ENCODE data around the gene CLNK.

DNA sequence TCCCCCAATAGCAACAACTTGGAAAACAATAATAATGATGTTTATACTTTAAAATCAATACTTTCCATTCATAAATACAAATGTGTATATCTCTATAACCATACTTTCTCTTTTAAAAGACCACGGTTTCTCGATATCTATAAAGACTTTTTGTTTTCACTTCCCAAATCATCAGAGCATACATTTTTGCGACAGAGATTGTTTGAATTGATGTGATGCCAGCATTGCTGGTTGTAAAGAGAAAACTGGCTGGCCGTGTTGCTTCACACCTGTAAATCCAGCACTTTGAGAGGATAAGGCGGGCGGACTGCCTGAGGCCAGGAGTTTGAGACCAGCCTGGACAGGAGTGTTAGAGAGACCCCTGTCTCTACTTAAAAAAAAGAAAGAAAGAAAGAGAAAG lies 149.7 kb downstream of the CLNK start:
- TF ChIP-seq, protein P1, sequence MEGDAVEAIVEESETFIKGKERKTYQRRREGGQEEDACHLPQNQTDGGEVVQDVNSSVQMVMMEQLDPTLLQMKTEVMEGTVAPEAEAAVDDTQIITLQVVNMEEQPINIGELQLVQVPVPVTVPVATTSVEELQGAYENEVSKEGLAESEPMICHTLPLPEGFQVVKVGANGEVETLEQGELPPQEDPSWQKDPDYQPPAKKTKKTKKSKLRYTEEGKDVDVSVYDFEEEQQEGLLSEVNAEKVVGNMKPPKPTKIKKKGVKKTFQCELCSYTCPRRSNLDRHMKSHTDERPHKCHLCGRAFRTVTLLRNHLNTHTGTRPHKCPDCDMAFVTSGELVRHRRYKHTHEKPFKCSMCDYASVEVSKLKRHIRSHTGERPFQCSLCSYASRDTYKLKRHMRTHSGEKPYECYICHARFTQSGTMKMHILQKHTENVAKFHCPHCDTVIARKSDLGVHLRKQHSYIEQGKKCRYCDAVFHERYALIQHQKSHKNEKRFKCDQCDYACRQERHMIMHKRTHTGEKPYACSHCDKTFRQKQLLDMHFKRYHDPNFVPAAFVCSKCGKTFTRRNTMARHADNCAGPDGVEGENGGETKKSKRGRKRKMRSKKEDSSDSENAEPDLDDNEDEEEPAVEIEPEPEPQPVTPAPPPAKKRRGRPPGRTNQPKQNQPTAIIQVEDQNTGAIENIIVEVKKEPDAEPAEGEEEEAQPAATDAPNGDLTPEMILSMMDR (IDR thresholded peaks at IDR 0.05): no peak
- TF ChIP-seq POLR2A (IDR thresholded peaks at IDR 0.05): no peak

All from lower leg skin (tissue), 3 donors.